HEK293 (cell line): ENCODE data around the gene SLC22A12.

Experiments used
- CTCF ChIA-PET: fragments of 350-600 bp; formaldehyde crosslinking; extraction: SDS; loops from one replicate; lab custom pipeline; 2021; ENCODE audit warnings: antibody characterized with exemption; lab: Yijun Ruan, JAX
- POLR2A ChIA-PET: fragments of 300-600 bp; formaldehyde crosslinking; extraction: SDS; loops from one replicate; lab custom pipeline; 2020; ENCODE audit warnings: antibody characterized with exemption, inconsistent platforms; lab: Yijun Ruan, JAX
- H3K27ac ChIP-seq: fragments of 200-500 bp; sonication (Bioruptor generic); 2 replicates; pipeline ENCODE4 v1.5.1; 2014; ENCODE audit warnings: low read depth, low read length, control low read depth, inconsistent platforms; ENCODE audit errors: extremely low read depth
- H3K36me3 ChIP-seq, 2 experiments: fragments of 200-500 bp in 1 of 2; sonication (Bioruptor generic) in 1 of 2; 1 replicate in 1 of 2; 2 replicates in 1 of 2; pipeline ENCODE4 v1.5.1; 2014 to 2017; ENCODE audit warnings: inconsistent platforms in 2 of 2, low read length in 2 of 2; ENCODE audit not compliant: control insufficient read depth in 2 of 2, insufficient read depth in 1 of 2
- H3K4me1 ChIP-seq: fragments of 200-500 bp; sonication (Bioruptor generic); 2 replicates; pipeline ENCODE4 v1.5.1; 2014; ENCODE audit warnings: mild to moderate bottlenecking, low read length, inconsistent platforms; ENCODE audit not compliant: control insufficient read depth, insufficient read depth
- H3K4me3 ChIP-seq: 2 replicates; pipeline ENCODE4 v1.5.1; 2011; ENCODE audit warnings: low read depth, mild to moderate bottlenecking, control low read depth, low read length, moderate library complexity
- H3K9me3 ChIP-seq: fragments of 200-500 bp; sonication (Bioruptor generic); 2 replicates; pipeline ENCODE4 v1.5.1; 2014; ENCODE audit warnings: low read depth, low read length, inconsistent platforms; ENCODE audit not compliant: control insufficient read depth, insufficient read depth
- ELK4 ChIP-seq: IDR thresholded peaks from 2 replicates; pipeline ENCODE4 v1.6.1; 2011; ENCODE audit warnings: mild to moderate bottlenecking, low read depth, low read length, borderline replicate concordance
- GLIS1 ChIP-seq: fragments of 450-650 bp; formaldehyde crosslinking; IDR thresholded peaks from 2 replicates; pipeline ENCODE4 v1.5.1; 2016; ENCODE audit warnings: missing biosample characterization, missing genetic modification characterization
- PRDM4 ChIP-seq: fragments of 450-650 bp; formaldehyde crosslinking; IDR thresholded peaks from 2 replicates; pipeline ENCODE4 v1.5.1; 2017; ENCODE audit warnings: missing biosample characterization, missing genetic modification characterization
- YY2 ChIP-seq: fragments of 450-650 bp; formaldehyde crosslinking; IDR thresholded peaks from 2 replicates; pipeline ENCODE4 v1.5.1; 2016; ENCODE audit warnings: missing biosample characterization, missing genetic modification characterization
- ZNF184 ChIP-seq: fragments of 450-650 bp; IDR thresholded peaks from 2 replicates; pipeline ENCODE4 v1.5.1; 2018; ENCODE audit warnings: missing biosample characterization, mild to moderate bottlenecking, missing genetic modification characterization
- ZNF248 ChIP-seq: fragments of 450-650 bp; formaldehyde crosslinking; IDR thresholded peaks from 2 replicates; pipeline ENCODE4 v1.5.1; 2017; ENCODE audit warnings: missing biosample characterization, missing genetic modification characterization
- ZNF423 ChIP-seq: fragments of 450-650 bp; formaldehyde crosslinking; IDR thresholded peaks from 2 replicates; pipeline ENCODE4 v1.5.1; 2016; ENCODE audit warnings: missing biosample characterization, missing genetic modification characterization
- ZNF473 ChIP-seq: fragments of 450-650 bp; formaldehyde crosslinking; IDR thresholded peaks from 2 replicates; pipeline ENCODE4 v1.5.1; 2017; ENCODE audit warnings: missing biosample characterization, missing genetic modification characterization
- ZNF529 ChIP-seq: fragments of 450-650 bp; formaldehyde crosslinking; IDR thresholded peaks from 2 replicates; pipeline ENCODE4 v1.5.1; 2017; ENCODE audit warnings: missing genetic modification characterization, missing biosample characterization; ENCODE audit not compliant: insufficient replicate concordance
- ZNF571 ChIP-seq: fragments of 450-650 bp; formaldehyde crosslinking; IDR thresholded peaks from 2 replicates; pipeline ENCODE4 v1.5.0; 2017; ENCODE audit warnings: missing biosample characterization, missing genetic modification characterization
- ZNF585B ChIP-seq: fragments of 450-650 bp; formaldehyde crosslinking; IDR thresholded peaks from 2 replicates; pipeline ENCODE4 v1.5.1; 2016; ENCODE audit warnings: missing biosample characterization, missing genetic modification characterization
- ZNF658 ChIP-seq: fragments of 450-650 bp; formaldehyde crosslinking; IDR thresholded peaks from 2 replicates; pipeline ENCODE4; 2016; ENCODE audit warnings: missing biosample characterization, missing genetic modification characterization
- ZNF707 ChIP-seq: fragments of 450-650 bp; formaldehyde crosslinking; IDR thresholded peaks from 2 replicates; pipeline ENCODE4 v1.5.1; 2016; ENCODE audit warnings: missing biosample characterization, missing genetic modification characterization
- ZNF777 ChIP-seq: fragments of 450-650 bp; formaldehyde crosslinking; IDR thresholded peaks from 2 replicates; pipeline ENCODE4 v1.5.1; 2017; ENCODE audit warnings: missing biosample characterization, missing genetic modification characterization, borderline replicate concordance
- TF ChIP-seq, protein P1 (sequence below): fragments of 450-650 bp; formaldehyde crosslinking; IDR thresholded peaks from 2 replicates; pipeline ENCODE4 v1.5.1; 2016; ENCODE audit warnings: missing biosample characterization, missing genetic modification characterization
- TF ChIP-seq, protein P2 (sequence below): fragments of 450-650 bp; formaldehyde crosslinking; IDR thresholded peaks from 2 replicates; pipeline ENCODE4 v1.5.1; 2017; ENCODE audit warnings: missing biosample characterization, missing genetic modification characterization
- TF ChIP-seq, protein P3 (sequence below): fragments of 450-650 bp; formaldehyde crosslinking; IDR thresholded peaks from 2 replicates; pipeline ENCODE4 v1.5.1; 2016; ENCODE audit warnings: missing biosample characterization, missing genetic modification characterization

The SLC22A12 gene

GRCh38 chr11:64542172-64543125 lies 48.6 kb upstream of the SLC22A12 start:
- CTCF ChIA-PET = interaction anchor here (1.0 kb wide), 1 partner anchor 109 kb away, joined by 5 read pairs; no protein-coding TSS in a partner anchor
- H3K4me3 ChIP-seq = no peak overlapping the region
- no peak overlapping the region for H3K27ac ChIP-seq
- no peaks in the 10 kb centered on the region for H3K9me3 ChIP-seq
- TF ChIP-seq, protein P1, sequence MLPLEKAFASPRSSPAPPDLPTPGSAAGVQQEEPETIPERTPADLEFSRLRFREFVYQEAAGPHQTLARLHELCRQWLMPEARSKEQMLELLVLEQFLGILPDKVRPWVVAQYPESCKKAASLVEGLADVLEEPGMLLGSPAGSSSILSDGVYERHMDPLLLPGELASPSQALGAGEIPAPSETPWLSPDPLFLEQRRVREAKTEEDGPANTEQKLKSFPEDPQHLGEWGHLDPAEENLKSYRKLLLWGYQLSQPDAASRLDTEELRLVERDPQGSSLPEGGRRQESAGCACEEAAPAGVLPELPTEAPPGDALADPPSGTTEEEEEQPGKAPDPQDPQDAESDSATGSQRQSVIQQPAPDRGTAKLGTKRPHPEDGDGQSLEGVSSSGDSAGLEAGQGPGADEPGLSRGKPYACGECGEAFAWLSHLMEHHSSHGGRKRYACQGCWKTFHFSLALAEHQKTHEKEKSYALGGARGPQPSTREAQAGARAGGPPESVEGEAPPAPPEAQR (tag by site-specific recombination) = no peak
- TF ChIP-seq ZNF473 (no peak), ZNF423 (no peak), ZNF571 (no peak), ZNF777 (tag by site-specific recombination) (no peak), ZNF585B (tag by site-specific recombination) (no peak), PRDM4 (tag by site-specific recombination) (no peak), ZNF658 (tag by site-specific recombination) (no peak), YY2 (tag by site-specific recombination) (no peak), GLIS1 (tag by site-specific recombination) (no peak), ELK4 (no peak), ZNF529 (tag by site-specific recombination) (no peak), ZNF184 (tag by site-specific recombination) (no peak), ZNF248 (tag by site-specific recombination) (no peak), ZNF707 (tag by site-specific recombination) (no peak)
- TF ChIP-seq, protein P2, sequence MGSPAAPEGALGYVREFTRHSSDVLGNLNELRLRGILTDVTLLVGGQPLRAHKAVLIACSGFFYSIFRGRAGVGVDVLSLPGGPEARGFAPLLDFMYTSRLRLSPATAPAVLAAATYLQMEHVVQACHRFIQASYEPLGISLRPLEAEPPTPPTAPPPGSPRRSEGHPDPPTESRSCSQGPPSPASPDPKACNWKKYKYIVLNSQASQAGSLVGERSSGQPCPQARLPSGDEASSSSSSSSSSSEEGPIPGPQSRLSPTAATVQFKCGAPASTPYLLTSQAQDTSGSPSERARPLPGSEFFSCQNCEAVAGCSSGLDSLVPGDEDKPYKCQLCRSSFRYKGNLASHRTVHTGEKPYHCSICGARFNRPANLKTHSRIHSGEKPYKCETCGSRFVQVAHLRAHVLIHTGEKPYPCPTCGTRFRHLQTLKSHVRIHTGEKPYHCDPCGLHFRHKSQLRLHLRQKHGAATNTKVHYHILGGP (tag by site-specific recombination) = no peak
- TF ChIP-seq, protein P3, sequence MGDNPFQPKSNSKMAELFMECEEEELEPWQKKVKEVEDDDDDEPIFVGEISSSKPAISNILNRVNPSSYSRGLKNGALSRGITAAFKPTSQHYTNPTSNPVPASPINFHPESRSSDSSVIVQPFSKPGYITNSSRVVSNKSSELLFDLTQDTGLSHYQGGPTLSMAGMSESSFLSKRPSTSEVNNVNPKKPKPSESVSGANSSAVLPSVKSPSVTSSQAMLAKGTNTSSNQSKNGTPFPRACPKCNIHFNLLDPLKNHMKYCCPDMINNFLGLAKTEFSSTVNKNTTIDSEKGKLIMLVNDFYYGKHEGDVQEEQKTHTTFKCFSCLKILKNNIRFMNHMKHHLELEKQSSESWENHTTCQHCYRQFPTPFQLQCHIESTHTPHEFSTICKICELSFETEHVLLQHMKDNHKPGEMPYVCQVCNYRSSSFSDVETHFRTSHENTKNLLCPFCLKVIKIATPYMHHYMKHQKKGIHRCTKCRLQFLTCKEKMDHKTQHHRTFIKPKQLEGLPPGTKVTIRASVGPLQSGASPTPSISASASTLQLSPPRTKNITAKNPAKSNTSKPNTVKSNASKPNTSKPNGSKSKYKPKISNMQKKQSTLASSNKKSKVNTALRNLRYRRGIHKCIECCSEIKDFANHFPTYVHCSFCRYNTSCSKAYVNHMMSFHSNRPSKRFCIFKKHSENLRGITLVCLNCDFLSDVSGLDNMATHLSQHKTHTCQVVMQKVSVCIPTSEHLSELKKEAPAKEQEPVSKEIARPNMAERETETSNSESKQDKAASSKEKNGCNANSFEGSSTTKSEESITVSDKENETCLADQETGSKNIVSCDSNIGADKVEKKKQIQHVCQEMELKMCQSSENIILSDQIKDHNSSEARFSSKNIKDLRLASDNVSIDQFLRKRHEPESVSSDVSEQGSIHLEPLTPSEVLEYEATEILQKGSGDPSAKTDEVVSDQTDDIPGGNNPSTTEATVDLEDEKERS = no peak
- POLR2A ChIA-PET = no interaction called here
- H3K36me3 ChIP-seq = no peaks in the 10 kb centered on the region
- H3K4me1 ChIP-seq = no peaks in the 10 kb centered on the region
